Hematopoietic multipotent progenitor cell (in vitro differentiated cells): ENCODE results near the gene OTOA. TPM values are rescaled to one million over a fixed set of nuclear protein-coding genes. Genes with fewer than 3 reads are reported as not detected.
"Not testable (repeated sequence)": the region's sequence is repeated elsewhere in the genome, so short reads cannot be mapped to it uniquely, and the experiment has no call there.

Experiments used
- DNase-seq, 3 donors: peaks; one replicate each; pipeline ENCODE4 v3.0.0-alpha.2; 2011 to 2015; ENCODE audit warnings: low read depth in 2 of 3, low spot score in 2 of 3
- small RNA-seq: library from RNA; depleted of rRNA; stranded (forward); fragments of <200 nt; gene quantifications from one replicate; pipeline ENCODE3, GENCODE V24; 2012
- total RNA-seq: library from RNA; depleted of rRNA; stranded (reverse); fragments of >200 nt; gene quantifications from one replicate; pipeline ENCODE4 v1.2.3, GENCODE V29; 2012

OTOA gene
- total RNA-seq, 1 donor: under 0.01 TPM

DNA sequence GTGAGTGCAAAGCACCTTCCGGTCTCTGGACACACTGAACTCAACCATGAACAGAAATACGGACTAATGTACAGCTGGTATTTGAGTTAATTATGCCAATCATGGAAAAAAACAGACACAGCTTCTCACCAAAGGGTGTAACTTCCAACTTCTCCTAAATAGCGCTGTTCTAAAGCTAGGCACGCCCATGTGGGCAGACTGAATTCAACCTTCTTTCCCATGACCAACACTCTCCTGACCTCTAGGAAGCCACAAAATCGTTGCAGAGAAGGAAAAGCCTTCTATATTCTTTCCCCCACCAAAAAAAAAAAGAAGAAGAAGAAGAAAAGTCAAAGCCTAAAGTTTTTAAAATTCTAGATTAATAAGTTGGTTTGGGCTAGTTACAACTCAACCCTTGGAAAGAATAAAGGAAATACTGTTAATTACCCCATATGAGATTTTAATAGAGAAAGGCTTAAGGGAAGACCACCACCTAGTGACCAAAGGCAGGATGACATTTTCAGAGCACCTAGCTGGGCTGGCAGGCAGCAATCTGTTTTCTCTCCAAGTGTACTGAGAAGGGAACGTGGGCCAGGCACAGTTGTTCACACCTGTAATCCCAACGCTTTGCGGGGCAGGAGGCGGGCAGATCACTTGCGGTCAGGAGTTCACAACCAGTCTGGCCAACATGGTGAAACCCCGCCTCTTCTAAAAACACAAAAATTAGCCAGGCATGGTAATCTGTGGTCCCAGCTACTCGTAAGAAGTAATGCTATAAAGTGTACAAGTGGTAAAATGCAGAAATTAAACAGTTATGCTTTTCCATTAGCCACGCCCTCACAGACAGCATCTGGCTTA, 138.0 kb downstream of the OTOA start:
- DNase-seq: peak in 2 of 3 donors; percentile 35 to 50

DNA sequence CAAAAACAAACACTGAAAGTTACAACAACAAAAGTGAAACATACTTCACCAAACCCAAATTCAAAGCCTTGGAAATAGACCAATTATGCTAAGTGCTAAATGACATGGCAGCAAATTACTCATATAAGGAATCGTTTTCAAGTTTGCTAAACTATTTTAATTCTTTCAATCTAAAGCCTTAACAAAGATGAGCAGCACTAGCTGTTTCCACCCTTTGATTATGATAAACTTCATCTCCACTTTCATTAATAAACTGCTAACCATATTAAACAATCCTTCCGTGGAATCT, 138.6 kb downstream of the OTOA start:
- not testable (repeated sequence) for DNase-seq

Small RNA genes lying within 50 kb of the gene (small RNA-seq; reads per million reads assigned to genes)
- 1.1 reads per million, percentile 37 among the genes with 10 or more reads in this experiment for gene RNU6-1005P
- gene RNU6-196P: not detected

Other genes with a start within 250 kb of the OTOA start
- 125 TPM for gene METTL9, start 64.4 kb upstream of the OTOA start, total RNA-seq
- 0.54 TPM for gene IGSF6, start 11.4 kb upstream of the OTOA start, total RNA-seq
- gene NPIPB4, start 193.8 kb downstream of the OTOA start, total RNA-seq: 43.4 TPM